Measurements from ENCODE around the gene SHQ1. TPM values are rescaled to one million over a fixed set of nuclear protein-coding genes. Genes with fewer than 3 reads are reported as not detected.

Gene SHQ1
- total RNA-seq, 1 experiment from 2014 or later, result 32.5 TPM

DNA sequence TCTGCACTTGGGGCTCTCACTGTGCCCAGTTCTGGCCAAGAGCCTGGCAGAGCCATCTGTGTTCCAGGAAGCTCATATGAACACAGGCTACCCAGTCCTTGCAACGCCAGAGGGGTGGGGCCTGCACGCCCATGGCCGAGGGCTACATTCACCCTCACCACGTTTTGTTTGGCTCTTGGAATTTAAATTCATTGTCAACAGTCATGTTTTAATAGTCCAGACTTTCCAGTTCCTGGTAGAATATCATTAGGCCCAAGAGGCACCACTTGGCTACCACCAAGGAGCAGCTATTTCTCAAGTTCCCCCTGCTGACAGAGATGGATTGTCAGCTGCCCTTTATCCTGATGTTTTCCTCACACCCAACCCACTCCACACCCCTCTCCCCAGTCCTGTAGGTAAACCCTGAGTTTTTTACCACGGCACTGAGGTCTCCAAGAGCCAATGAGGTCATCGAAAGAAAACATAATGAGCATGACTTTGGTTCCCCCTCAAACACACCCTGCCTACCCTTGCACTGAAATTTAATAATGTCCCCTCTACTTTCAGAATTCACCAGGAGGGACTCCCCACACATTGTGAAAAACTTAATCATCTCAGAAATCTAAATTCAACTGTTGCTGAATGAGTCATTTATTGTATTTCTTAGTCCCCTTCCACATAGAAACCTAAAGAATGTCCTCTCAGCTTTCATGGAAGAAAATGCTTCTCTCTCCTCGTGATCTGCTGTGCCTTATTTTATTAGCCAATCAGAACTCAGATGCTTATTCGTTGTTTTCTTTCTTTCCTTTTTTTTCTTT lies 125.1 kb downstream of the SHQ1 start:
- H3K4ac ChIP-seq (ENCODE audit: low read depth, low read length), result no peak overlapping the region
- no peaks in the 10 kb centered on the region; a peak in 2 of 5 replicates for H3K9me3 Mint-ChIP-seq
- no peak overlapping the region for H2BK20ac ChIP-seq (ENCODE audit: low read depth, low read length, poor library complexity, severe bottlenecking)
- no peak overlapping the region for H2BK120ac ChIP-seq (ENCODE audit: low read depth, low read length, poor library complexity, severe bottlenecking)
- no peak overlapping the region for H3T11ph ChIP-seq (ENCODE audit: low read length)
- no peak overlapping the region for H3K4me2 ChIP-seq (ENCODE audit: insufficient read depth, insufficient read length, low read length)
- no peak overlapping the region for H4K91ac ChIP-seq (ENCODE audit: insufficient read length, low read depth, low read length)
- H3K27ac ChIP-seq (ENCODE audit: insufficient read length, low read depth, low read length), result no peak overlapping the region
- H2BK15ac ChIP-seq (ENCODE audit: low read depth, low read length), result no peak overlapping the region
- no peak overlapping the region for H3K4me3 Mint-ChIP-seq
- H3K23ac ChIP-seq (ENCODE audit: insufficient read length, low read depth, low read length), result no peak overlapping the region
- H3K14ac ChIP-seq (ENCODE audit: insufficient read depth, low read length), result no peak overlapping the region
- H2BK12ac ChIP-seq (ENCODE audit: insufficient read length, low read depth, low read length), result no peak overlapping the region
- H3K23me2 ChIP-seq (ENCODE audit: insufficient read length, low read depth, low read length, poor library complexity, severe bottlenecking), result no peaks in the 10 kb centered on the region
- no peak overlapping the region for H3K18ac ChIP-seq (ENCODE audit: insufficient read length, low read depth, low read length)
- H3K79me1 ChIP-seq (ENCODE audit: insufficient read depth, low read depth, low read length, poor library complexity, severe bottlenecking), result no peaks in the 10 kb centered on the region
- H2AK5ac ChIP-seq (ENCODE audit: insufficient read length, low read length), result no peak overlapping the region
- WGBS (ENCODE audit: extremely low coverage, insufficient read length, low lambda C conversion rate), result no CpG with 5 or more reads among the region's 8 CpGs
- H3K36me3 Mint-ChIP-seq (ENCODE audit: insufficient read depth in 1 of 3, low read depth in 3 of 3), result no peaks in the 10 kb centered on the region
- no peaks in the 10 kb centered on the region; the same call in 1 of the 2 replicates for H3K4me1 ChIP-seq (ENCODE audit: insufficient read depth, low read length)
- H3K27me3 ChIP-seq (ENCODE audit: insufficient read depth, low read length), result no peaks in the 10 kb centered on the region
- H3K9ac ChIP-seq (ENCODE audit: extremely low read depth, insufficient read length, low read length), result no peak overlapping the region
- H3K27ac Mint-ChIP-seq, result no peak overlapping the region; a peak in 1 of 7 replicates
- no peak overlapping the region for H4K5ac ChIP-seq (ENCODE audit: insufficient read length, low read depth, low read length)
- TF ChIP-seq, protein P1, sequence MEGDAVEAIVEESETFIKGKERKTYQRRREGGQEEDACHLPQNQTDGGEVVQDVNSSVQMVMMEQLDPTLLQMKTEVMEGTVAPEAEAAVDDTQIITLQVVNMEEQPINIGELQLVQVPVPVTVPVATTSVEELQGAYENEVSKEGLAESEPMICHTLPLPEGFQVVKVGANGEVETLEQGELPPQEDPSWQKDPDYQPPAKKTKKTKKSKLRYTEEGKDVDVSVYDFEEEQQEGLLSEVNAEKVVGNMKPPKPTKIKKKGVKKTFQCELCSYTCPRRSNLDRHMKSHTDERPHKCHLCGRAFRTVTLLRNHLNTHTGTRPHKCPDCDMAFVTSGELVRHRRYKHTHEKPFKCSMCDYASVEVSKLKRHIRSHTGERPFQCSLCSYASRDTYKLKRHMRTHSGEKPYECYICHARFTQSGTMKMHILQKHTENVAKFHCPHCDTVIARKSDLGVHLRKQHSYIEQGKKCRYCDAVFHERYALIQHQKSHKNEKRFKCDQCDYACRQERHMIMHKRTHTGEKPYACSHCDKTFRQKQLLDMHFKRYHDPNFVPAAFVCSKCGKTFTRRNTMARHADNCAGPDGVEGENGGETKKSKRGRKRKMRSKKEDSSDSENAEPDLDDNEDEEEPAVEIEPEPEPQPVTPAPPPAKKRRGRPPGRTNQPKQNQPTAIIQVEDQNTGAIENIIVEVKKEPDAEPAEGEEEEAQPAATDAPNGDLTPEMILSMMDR (conservative IDR thresholded peaks at IDR 0.05), result no peak
- no peak overlapping the region for H2BK5ac ChIP-seq (ENCODE audit: insufficient read length, low read length)
- no peaks in the 10 kb centered on the region for H3K9me3 ChIP-seq (ENCODE audit: control insufficient read depth, low read depth, low read length)
- no peak overlapping the region for H2AFZ ChIP-seq (ENCODE audit: low read length)
- H3K79me2 ChIP-seq (ENCODE audit: insufficient read depth, low read length), result no peaks in the 10 kb centered on the region
- DNase-seq, result no peak
- peaks cover 30 to 34% of the 10 kb centered on the region in 2 experiments for H3K4me1 Mint-ChIP-seq
- no peaks in the 10 kb centered on the region for H4K20me1 ChIP-seq (ENCODE audit: control insufficient read depth, insufficient read depth, insufficient read length)
- H3K27me3 Mint-ChIP-seq (ENCODE audit: low read depth), result peaks cover 3% of the 10 kb centered on the region
- no peak overlapping the region for H4K8ac ChIP-seq (replicated peaks; ENCODE audit: insufficient read length, low read depth, low read length)
- no peak overlapping the region for H3K56ac ChIP-seq (ENCODE audit: insufficient read length, low read depth, low read length)
